SK-N-MC (cell line): ENCODE measurements around the gene TEAD1.

Experiments used
- EZH2 ChIP-seq: fragments of 200-600 bp; sonication (generic); IDR thresholded peaks from one replicate; pipeline ENCODE4 v1.6.1; 2017; ENCODE audit warnings: antibody characterized with exemption
- POLR2AphosphoS5 ChIP-seq: IDR thresholded peaks from 2 replicates; pipeline ENCODE4 v1.6.1; 2012; ENCODE audit warnings: mild to moderate bottlenecking, low read depth, low read length, borderline replicate concordance

DNA sequence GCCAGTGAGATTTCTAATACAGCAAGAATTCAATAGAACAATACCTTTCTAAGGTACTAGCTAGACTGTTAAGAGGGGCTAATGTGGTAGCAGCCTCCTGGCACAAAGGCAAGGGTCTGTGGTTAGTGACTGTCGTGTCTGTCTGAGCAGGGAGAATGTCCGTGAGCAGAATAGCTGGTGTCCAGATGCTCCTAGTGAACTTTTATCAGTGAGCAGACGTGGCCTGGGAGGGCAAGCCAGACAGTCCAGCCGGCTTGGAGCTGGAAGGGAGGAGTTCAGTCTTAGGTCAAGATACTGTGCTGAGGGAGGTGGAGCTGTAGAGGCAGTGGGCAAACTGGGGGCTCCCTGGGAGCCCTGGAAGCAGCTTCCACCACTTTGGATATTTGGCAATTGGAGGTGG, 138.6 kb downstream of the TEAD1 start:
- TF ChIP-seq POLR2AphosphoS5 (no peak), EZH2 (no peak)
